ENCODE results near the gene GLG1.
A peak's percentile ranks its signal among the peaks of the same experiment; 100 is the strongest.
"Not testable (repeated sequence)": the region's sequence is repeated elsewhere in the genome, so short reads cannot be mapped to it uniquely, and the experiment has no call there.

The GLG1 gene

GRCh38 chr16:74606521-74607309, at the start of gene GLG1:
GLG1 (minus strand) TSS chr16:74607114; CDS start chr16:74607094, 20 bp downstream.
- H3K4me3 ChIP-seq (ENCODE audit: low read length): peak within 1 kb of the TSS; percentile 88
- DNase-seq (ENCODE audit: low read depth): peak; percentile 58
- TF ChIP-seq CTCF (conservative IDR thresholded peaks at IDR 0.05; ENCODE audit: low read depth, low read length): no peak

- no peak for TF ChIP-seq CTCF (conservative IDR thresholded peaks at IDR 0.05; ENCODE audit: low read depth, low read length)
- no peak for DNase-seq (ENCODE audit: low read depth)
- H3K4me3 ChIP-seq (ENCODE audit: low read length): no peak overlapping the region
Measured at GRCh38 chr16:74654536-74655050, 47.7 kb upstream of the GLG1 start.

- DNase-seq (ENCODE audit: low read depth); H3K4me3 ChIP-seq (ENCODE audit: low read length): not testable (repeated sequence)
Measured at GRCh38 chr16:74652883-74653282, 46.0 kb upstream of the GLG1 start.

- DNase-seq (ENCODE audit: low read depth): no peak
- no peak for TF ChIP-seq CTCF (conservative IDR thresholded peaks at IDR 0.05; ENCODE audit: low read depth, low read length)
- no peak overlapping the region for H3K4me3 ChIP-seq (ENCODE audit: low read length)
Measured at GRCh38 chr16:74652249-74652648, 45.3 kb upstream of the GLG1 start.

- DNase-seq (ENCODE audit: low read depth): no peak
Measured at GRCh38 chr16:74651841-74652240, 44.9 kb upstream of the GLG1 start.

GRCh38 chr16:74650966-74651567, 44.2 kb upstream of the GLG1 start:
- TF ChIP-seq CTCF (conservative IDR thresholded peaks at IDR 0.05; ENCODE audit: low read depth, low read length): peak; percentile 52
- no peak for DNase-seq (ENCODE audit: low read depth)
- no peak overlapping the region for H3K4me3 ChIP-seq (ENCODE audit: low read length)

More at GRCh38 chr16:74651841-74652240, 44.9 kb upstream of the GLG1 start:
- H3K4me3 ChIP-seq (ENCODE audit: low read length): no peak overlapping the region
- no peak for TF ChIP-seq CTCF (conservative IDR thresholded peaks at IDR 0.05; ENCODE audit: low read depth, low read length)

- DNase-seq (ENCODE audit: low read depth): no peak
- no peak for TF ChIP-seq CTCF (conservative IDR thresholded peaks at IDR 0.05; ENCODE audit: low read depth, low read length)
- no peak overlapping the region for H3K4me3 ChIP-seq (ENCODE audit: low read length)
Measured at GRCh38 chr16:74649839-74650504, 43.1 kb upstream of the GLG1 start.

Data from retinal pigment epithelial cell (primary cell).